HG03460 (cell line): Measurements from ENCODE around the gene ZNF146.
"Not testable (repeated sequence)": the region's sequence is repeated elsewhere in the genome, so short reads cannot be mapped to it uniquely, and the experiment has no call there.

Source experiments
- ATAC-seq: cut with Tn5 transposase; IDR thresholded peaks from one replicate; pipeline ENCODE4 v1.9.1; 2021; ENCODE audit not compliant: unreplicated experiment

Gene ZNF146

GRCh38 chr19:36233626-36234025 lies 18.7 kb downstream of the ZNF146 start:
- ATAC-seq = not testable (repeated sequence)

DNA sequence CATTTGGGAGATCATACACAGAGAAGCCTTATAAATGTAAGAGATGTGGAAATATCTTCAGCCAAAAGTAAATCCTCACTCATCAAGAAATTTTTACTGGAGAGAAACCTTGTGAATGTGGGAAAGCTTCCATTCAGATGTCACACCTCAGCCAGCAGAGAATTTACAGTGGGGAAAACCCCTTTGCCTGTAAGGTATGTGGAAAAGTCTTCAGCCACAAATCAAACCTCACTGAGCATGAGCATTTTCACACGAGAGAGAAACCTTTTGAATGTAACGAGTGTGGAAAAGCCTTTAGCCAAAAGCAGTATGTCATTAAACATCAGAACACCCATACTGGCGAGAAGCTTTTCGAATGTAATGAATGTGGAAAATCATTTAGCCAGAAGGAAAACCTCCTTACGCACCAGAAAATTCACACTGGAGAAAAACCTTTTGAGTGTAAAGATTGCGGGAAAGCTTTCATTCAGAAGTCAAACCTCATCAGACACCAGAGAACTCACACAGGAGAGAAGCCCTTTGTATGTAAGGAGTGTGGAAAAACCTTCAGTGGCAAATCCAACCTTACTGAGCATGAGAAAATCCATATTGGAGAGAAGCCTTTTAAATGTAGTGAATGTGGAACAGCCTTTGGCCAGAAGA lies 21.5 kb downstream of the ZNF146 start:
- no peak for ATAC-seq

- ATAC-seq = no peak
These were observed 22.0 kb downstream of the ZNF146 start for GRCh38 chr19:36236946-36237310.

GRCh38 chr19:36244066-36244465 lies 29.2 kb downstream of the ZNF146 start:
- no peak for ATAC-seq

DNA sequence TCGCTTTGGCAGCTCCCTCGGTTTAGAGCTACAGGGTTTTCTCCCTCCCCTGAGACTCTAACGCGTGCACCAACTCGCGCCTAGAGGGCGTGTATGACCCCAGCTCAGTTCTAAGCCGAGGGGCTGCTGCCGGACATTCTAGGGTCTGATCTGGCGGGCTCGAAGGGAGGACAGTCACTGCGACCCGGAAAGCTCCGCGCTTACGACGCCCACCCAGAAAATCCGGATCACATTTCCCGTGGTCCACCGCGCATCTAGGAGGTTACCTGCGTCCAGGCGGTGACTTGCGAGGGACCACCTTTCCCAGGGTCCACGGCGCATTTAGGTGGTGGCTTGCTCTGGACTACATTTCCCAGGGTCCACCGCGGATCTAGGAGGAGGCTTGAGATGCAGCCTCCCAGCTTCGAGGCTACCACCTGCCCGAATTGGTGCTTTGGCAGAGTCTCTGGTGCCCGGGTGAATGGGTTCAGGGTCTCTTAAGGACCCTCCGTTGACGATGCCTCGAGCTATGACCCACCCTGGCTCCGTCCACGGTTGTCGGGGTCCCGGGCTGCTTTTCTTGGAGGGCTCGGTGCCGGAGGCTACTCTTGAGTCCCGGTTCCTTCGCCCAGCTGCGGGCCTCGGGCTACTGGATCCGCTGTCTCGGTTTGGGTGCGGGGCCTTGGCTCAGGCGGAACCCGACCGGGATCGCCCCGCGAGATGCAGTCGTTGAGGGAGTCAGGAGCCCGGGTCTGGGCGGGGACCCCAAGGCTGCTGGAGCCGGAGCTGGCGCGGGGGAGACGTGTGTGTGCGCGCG lies 30.5 kb downstream of the ZNF146 start:
- no peak for ATAC-seq

- ATAC-seq = no peak
These were observed 31.1 kb downstream of the ZNF146 start for GRCh38 chr19:36246006-36246481.

- ATAC-seq = no peak
These were observed 37.1 kb downstream of the ZNF146 start for GRCh38 chr19:36252047-36252446.

GRCh38 chr19:36254848-36255247 lies 39.9 kb downstream of the ZNF146 start:
- no peak for ATAC-seq

GRCh38 chr19:36255316-36255715 lies 40.4 kb downstream of the ZNF146 start:
- ATAC-seq = no peak

DNA sequence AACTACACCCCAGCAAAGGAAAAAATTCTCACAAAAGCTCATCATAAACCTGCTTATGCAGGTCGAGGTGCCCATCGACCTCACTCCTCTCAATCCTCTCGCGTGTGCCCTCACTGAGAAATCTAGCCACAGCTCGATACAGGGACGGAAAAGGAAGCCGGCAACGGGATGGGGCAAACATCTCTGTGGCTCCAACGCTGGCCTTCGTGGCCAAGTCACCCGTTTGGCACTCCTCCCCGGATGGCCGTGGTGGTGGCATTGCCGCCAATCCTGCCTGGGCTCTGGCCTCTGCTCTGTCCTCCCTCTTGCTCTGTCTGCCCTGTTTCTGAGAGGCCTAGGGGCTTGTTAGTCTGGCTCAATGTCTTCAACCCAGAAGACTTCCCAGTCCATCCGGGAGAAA lies 41.2 kb downstream of the ZNF146 start:
- ATAC-seq = no peak

- ATAC-seq = no peak
These were observed 42.1 kb downstream of the ZNF146 start for GRCh38 chr19:36256853-36257519.

GRCh38 chr19:36257520-36257876 lies 42.6 kb downstream of the ZNF146 start:
- ATAC-seq = no peak

DNA sequence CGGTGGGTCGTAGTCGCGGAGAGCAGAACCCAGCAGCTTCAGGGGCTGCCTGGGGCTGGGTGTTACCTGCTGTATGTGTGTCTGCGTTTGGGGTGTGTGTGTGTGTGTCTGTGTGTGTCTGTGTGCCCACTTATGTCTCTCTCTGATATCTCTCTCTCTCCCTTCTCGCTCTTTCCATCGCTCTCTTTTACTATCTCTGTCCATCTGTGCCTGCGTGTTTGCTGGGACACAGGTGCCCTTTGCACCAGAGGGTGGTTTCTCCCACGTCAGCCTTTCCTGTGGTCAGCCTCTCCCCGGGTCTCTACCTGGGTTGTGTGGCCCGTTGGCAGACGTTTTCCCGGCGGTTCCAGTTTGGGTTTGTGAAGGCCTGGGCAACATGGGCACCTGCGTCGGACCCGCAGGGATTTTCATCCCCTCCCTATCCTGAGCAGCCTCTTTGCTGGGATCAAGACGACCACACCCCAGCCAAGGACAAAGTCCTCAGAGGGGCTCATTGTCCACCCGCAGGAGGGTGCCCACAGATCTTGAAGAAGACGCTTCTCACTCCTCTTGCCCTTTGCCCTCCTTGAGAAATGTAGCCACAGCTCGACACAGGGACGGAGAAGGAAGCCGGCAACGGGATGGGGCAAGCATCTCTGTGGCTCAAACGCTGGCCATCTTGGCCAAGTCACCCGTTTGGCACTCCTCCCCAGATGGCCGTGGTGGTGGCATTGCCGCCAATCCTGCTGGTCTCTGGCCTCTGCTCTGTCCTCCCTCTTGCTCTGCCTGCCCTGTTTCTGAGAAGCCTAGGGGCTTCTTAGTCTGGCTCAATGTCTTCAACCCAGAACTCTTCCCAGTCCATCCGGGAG lies 43.3 kb downstream of the ZNF146 start:
- ATAC-seq = no peak

DNA sequence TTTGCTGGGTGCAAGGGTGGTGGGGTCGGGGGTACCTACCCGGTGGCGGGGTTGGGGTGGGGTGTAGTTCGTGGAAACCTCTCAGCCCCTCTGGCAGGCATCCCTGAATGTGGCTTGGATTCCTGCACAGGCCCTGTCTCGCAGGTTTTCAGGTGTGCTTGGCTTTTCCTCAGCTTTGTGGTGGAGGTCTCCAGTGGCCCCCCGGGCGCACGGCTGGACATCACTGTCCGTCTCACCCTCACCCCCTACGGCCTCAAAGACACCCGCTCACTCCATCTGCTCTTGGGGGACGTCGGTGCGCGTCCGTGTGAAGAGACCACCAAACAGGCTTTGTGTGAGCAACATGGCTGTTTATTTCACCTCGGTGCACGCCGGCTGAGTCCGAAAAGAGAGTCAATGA lies 44.3 kb downstream of the ZNF146 start:
- no peak for ATAC-seq

GRCh38 chr19:36265064-36265463 lies 50.2 kb downstream of the ZNF146 start:
- ATAC-seq = no peak

DNA sequence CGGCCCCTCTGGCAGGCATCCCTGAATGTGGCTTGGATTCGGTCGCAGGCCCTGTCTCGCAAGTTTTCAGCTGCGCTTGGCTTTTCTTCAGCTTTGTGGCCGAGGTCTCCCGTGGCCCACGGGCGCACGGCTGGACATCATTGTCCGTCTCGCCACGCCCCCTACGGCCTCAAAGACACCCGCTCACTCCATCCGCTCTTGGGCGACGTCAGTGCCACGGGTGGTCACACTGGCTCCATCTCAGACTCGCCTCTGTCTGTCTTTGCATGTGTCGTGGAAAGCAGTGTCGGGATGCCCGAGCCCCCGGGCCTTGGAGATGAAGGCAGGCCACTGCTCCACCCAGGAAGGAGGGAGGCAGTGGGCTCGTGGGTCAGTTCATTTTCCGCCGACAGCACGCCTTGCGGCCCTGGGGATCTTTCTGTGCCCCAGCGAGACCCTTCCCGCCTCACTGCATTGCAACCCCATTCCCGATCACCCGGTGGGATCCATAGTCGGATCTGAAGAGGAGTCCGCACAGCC lies 51.0 kb downstream of the ZNF146 start:
- ATAC-seq = no peak

DNA sequence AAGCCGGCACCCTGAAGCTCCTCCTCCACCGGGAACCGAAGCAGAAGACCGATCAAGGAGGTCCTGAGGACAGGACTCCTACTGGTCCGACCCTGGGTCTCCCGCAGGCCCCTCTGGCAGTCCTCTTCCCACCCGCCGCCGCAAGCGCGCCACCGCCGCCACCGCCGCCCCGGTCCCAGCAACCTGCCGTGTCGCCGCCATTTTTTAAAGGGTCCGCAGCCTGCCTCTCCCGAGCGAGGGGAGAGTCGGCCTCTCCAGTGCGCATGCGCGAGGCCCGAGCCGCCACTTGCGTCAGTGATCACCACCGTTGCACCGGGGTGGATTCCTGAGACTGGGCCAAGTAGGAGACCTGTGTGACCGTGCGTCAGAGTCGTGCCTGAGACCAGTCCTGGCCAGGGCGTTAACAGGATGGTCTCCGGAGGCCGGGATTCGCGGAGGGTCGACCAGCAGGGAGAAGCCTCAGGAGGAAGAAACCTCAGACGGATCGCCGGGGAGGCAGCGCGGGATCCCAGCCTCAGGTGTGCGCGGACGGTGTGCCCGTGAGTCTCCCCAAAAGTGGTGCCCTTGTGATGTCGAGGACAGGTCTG lies 51.6 kb downstream of the ZNF146 start:
- ATAC-seq = no peak

- no peak for ATAC-seq
These were observed 52.3 kb downstream of the ZNF146 start for GRCh38 chr19:36267061-36267845.

DNA sequence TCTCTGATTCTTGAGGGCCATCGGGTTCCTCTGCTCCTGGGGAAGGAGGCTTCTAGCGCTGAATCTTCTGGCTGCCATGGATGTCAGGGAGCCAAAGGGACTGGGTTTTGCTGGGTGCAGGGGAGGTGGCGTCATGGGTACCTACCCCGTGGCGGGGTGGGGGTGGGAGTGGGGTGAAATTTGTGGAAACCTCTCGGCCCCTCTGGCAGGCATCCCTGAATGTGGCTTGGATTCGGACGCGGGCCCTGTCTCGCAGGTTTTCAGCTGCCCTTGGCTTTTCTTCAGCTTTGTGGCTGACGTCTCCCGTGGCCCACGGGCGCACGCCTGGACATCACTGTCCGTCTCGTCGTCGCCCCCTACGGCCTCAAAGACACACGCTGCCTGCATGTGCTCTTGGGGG lies 53.2 kb downstream of the ZNF146 start:
- ATAC-seq = not testable (repeated sequence)

GRCh38 chr19:36268591-36268990 lies 53.7 kb downstream of the ZNF146 start:
- not testable (repeated sequence) for ATAC-seq
